Prostate gland (tissue), 2 donors: ENCODE results near the gene RPP38.

Experiments used
- POLR2AphosphoS5 ChIP-seq: sonication (generic); formaldehyde crosslinking; IDR thresholded peaks from one replicate; pipeline ENCODE4 v1.6.1; 2017; ENCODE audit warnings: antibody characterized with exemption
- TF ChIP-seq, protein P1 (sequence below), 4 experiments: fragments of 200-600 bp in 2 of 4; fragments of 450-650 bp in 2 of 4; sonication (generic) in 2 of 4; IDR thresholded peaks; 1 replicate in 3 of 4; 2 replicates in 1 of 4; pipeline ENCODE4 v1.5.1; 2016 to 2019; ENCODE audit warnings: antibody characterized with exemption in 4 of 4, mild to moderate bottlenecking in 2 of 4, moderate library complexity in 2 of 4

DNA sequence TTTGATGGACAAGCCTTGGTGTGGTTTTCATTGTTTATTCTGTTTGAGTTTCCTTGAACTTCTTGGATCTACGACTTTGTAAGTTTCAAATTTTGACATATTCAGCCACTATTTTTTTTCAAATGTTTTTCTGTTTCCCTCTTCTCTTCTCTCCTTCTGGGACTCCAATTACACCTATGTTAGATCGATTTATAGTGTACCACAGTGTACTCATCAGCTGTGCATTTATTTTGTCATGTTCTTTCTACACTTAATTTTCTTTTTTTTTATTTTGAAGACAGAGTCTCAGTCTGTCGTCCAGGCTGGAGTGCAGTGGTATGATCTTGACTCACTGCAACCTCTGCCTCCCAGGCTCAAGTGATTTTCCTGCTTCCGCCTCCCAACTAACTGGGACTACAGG lies 37.2 kb upstream of the RPP38 start:
- TF ChIP-seq, protein P1, sequence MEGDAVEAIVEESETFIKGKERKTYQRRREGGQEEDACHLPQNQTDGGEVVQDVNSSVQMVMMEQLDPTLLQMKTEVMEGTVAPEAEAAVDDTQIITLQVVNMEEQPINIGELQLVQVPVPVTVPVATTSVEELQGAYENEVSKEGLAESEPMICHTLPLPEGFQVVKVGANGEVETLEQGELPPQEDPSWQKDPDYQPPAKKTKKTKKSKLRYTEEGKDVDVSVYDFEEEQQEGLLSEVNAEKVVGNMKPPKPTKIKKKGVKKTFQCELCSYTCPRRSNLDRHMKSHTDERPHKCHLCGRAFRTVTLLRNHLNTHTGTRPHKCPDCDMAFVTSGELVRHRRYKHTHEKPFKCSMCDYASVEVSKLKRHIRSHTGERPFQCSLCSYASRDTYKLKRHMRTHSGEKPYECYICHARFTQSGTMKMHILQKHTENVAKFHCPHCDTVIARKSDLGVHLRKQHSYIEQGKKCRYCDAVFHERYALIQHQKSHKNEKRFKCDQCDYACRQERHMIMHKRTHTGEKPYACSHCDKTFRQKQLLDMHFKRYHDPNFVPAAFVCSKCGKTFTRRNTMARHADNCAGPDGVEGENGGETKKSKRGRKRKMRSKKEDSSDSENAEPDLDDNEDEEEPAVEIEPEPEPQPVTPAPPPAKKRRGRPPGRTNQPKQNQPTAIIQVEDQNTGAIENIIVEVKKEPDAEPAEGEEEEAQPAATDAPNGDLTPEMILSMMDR (IDR thresholded peaks at IDR 0.05) = no peak
- TF ChIP-seq POLR2AphosphoS5 = no peak
